ENCODE results near the gene PPM1B. TPM values are rescaled to one million over a fixed set of nuclear protein-coding genes. Genes with fewer than 3 reads are reported as not detected.

PPM1B gene
- total and polyA plus RNA-seq, 2 of the 4 experiments (the other 2 are of a cell fraction), result 13.4 to 14.7 TPM

- Histone ChIP-seq H4K8ac (ENCODE audit: low read depth in 2 of 2, low read length in 2 of 2) (no peak overlapping the region), H3K79me1 (ENCODE audit: low read depth in 1 of 2, low read length in 2 of 2) (peaks cover 22 to 59% of the 10 kb centered on the region in 2 experiments), H2AFZ (replicated peaks; ENCODE audit: low read length, poor library complexity) (no peak overlapping the region), H3K56ac (ENCODE audit: extremely low read depth, insufficient read depth, low read length) (no peak overlapping the region), H3K36me3 (ENCODE audit: control insufficient read depth, insufficient read depth, low read length) (no peaks in the 10 kb centered on the region), H3K4me1 (ENCODE audit: control insufficient read depth, insufficient read depth, low read length) (no peaks in the 10 kb centered on the region), H3K4me3 (ENCODE audit: insufficient read depth, low read depth, low read length) (no peak overlapping the region), H3K4ac (ENCODE audit: low read depth, low read length) (no peak overlapping the region), H2BK120ac (ENCODE audit: low read depth, low read length) (no peak overlapping the region), H2AK9ac (replicated peaks; ENCODE audit: low read depth, low read length, poor library complexity) (no peak overlapping the region), H4K20me1 (ENCODE audit: insufficient read depth, low read length) (peaks cover 7% of the 10 kb centered on the region; the same call in 1 of the 2 replicates), H4K91ac (ENCODE audit: insufficient read depth, low read depth, low read length) (no peak overlapping the region), H2BK15ac (ENCODE audit: low read depth, low read length) (no peak overlapping the region), H3K18ac (ENCODE audit: low read depth, low read length) (no peak overlapping the region), H4K5ac (ENCODE audit: low read depth, low read length) (no peak overlapping the region), H3K9me3 (ENCODE audit: control insufficient read depth, insufficient read depth, low read length) (no peaks in the 10 kb centered on the region), H2BK20ac (ENCODE audit: low read depth, low read length) (no peak overlapping the region), H2BK5ac (ENCODE audit: low read depth, low read length, poor library complexity, severe bottlenecking) (no peak overlapping the region), H3K27me3 (ENCODE audit: control insufficient read depth, insufficient read depth, low read length) (no peaks in the 10 kb centered on the region), H3K4me2 (ENCODE audit: low read depth, low read length) (no peak overlapping the region), H2AK5ac (ENCODE audit: low read depth, low read length) (no peak overlapping the region), H3K9ac (ENCODE audit: low read depth, low read length) (no peak overlapping the region), H3K9me1 (ENCODE audit: insufficient read depth, low read length) (no peaks in the 10 kb centered on the region), H3K14ac (replicated peaks; ENCODE audit: low read depth, low read length) (no peak overlapping the region), H3K27ac (ENCODE audit: insufficient read depth, low read length) (no peak overlapping the region), H3K23ac (ENCODE audit: low read depth, low read length) (no peak overlapping the region)
- TF ChIP-seq ELK1 (IDR thresholded peaks at IDR 0.05; ENCODE audit: borderline replicate concordance, low read depth, low read length) (no peak), RAD21 (IDR thresholded peaks at IDR 0.05; ENCODE audit: low read length) (no peak), RCOR1 (IDR thresholded peaks at IDR 0.05; ENCODE audit: insufficient replicate concordance, low read length) (no peak), FOS (IDR thresholded peaks at IDR 0.05; ENCODE audit: low read depth, low read length) (no peak)
- ATAC-seq (ENCODE audit: low read depth) (no peak), DNase-seq (no peak)
- ChIA-PET POLR2A (ENCODE audit: unreplicated experiment) (no interaction called here), CTCF (no interaction called here)
- dilution Hi-C loops (cut with HindIII; ENCODE audit: low sequenced_read_pairs, unreplicated experiment) (no loop called here), in situ Hi-C loops (cut with MboI; ENCODE audit: low sequenced_read_pairs) (no loop called here), intact Hi-C loops (cut with micrococcal nuclease) (no loop called here)
- 86% methylated on average over 1 of the region's 2 CpGs; no CpG with 5 or more reads in 1 of the 2 experiments for WGBS, 2 experiments (ENCODE audit: extremely low coverage in 2 of 2, insufficient read length in 1 of 2)
- no TSS peak for BruUV-seq (replicated peaks)
Observed at GRCh38 chr2:44195714-44196113, 27.0 kb downstream of the PPM1B start.

Measured in IMR-90 (cell line).